ENCODE data around the gene HAGH.

Gene HAGH

GRCh38 chr16:1812732-1813163 is 13.9 kb downstream of the HAGH start:
- H2AFZ ChIP-seq (ENCODE audit: low read length) = no peak overlapping the region
- H4K20me1 ChIP-seq (ENCODE audit: insufficient read depth, low read length) = no peaks in the 10 kb centered on the region
- no peak overlapping the region for H3K4me2 ChIP-seq (ENCODE audit: low read depth, low read length)
- H3K4me1 ChIP-seq (ENCODE audit: low read length) = no peaks in the 10 kb centered on the region
- peaks cover 6% of the 10 kb centered on the region; the same call in 1 of the 2 replicates for H3K79me2 ChIP-seq (ENCODE audit: low read length)
- H3K27me3 ChIP-seq (replicated peaks; ENCODE audit: insufficient read depth, low read length) = no peaks in the 10 kb centered on the region
- DNase-seq = no peak
- no peak overlapping the region for H3K4me3 ChIP-seq (ENCODE audit: low read length)
- H3K9me2 ChIP-seq (replicated peaks; ENCODE audit: insufficient read depth, low read length) = no peaks in the 10 kb centered on the region
- H3K9ac ChIP-seq (ENCODE audit: low read length) = no peak overlapping the region
- H3K27ac ChIP-seq (ENCODE audit: low read length) = no peak overlapping the region
- TF ChIP-seq EZH2phosphoT487 (IDR thresholded peaks at IDR 0.05; ENCODE audit: low read length) (no peak), EZH2 (optimal IDR thresholded peaks at IDR 0.05; ENCODE audit: low read depth, low read length) (no peak), CTCF (IDR thresholded peaks at IDR 0.05; ENCODE audit: low read length) (no peak)
- no peaks in the 10 kb centered on the region for H3F3A ChIP-seq (ENCODE audit: insufficient read depth, low read length)
- no peaks in the 10 kb centered on the region for H3K9me3 ChIP-seq (replicated peaks; ENCODE audit: insufficient read depth, low read length)
- H3K36me3 ChIP-seq (replicated peaks; ENCODE audit: insufficient read depth, low read length) = no peaks in the 10 kb centered on the region

GRCh38 chr16:1810536-1810935 is 16.1 kb downstream of the HAGH start:
- Histone ChIP-seq H3K9me3 (replicated peaks; ENCODE audit: insufficient read depth, low read length) (no peaks in the 10 kb centered on the region), H3K27ac (ENCODE audit: low read length) (no peak overlapping the region), H3K9me2 (replicated peaks; ENCODE audit: insufficient read depth, low read length) (no peaks in the 10 kb centered on the region), H3K79me2 (ENCODE audit: low read length) (peaks cover 6% of the 10 kb centered on the region; the same call in 1 of the 2 replicates), H4K20me1 (ENCODE audit: insufficient read depth, low read length) (no peaks in the 10 kb centered on the region), H3K4me3 (ENCODE audit: low read length) (no peak overlapping the region), H3K4me2 (ENCODE audit: low read depth, low read length) (no peak overlapping the region), H3K9ac (ENCODE audit: low read length) (no peak overlapping the region), H3K27me3 (replicated peaks; ENCODE audit: insufficient read depth, low read length) (no peaks in the 10 kb centered on the region), H2AFZ (ENCODE audit: low read length) (no peak overlapping the region), H3K36me3 (replicated peaks; ENCODE audit: insufficient read depth, low read length) (no peaks in the 10 kb centered on the region), H3K4me1 (ENCODE audit: low read length) (no peaks in the 10 kb centered on the region), H3F3A (ENCODE audit: insufficient read depth, low read length) (no peaks in the 10 kb centered on the region)
- no peak for TF ChIP-seq EZH2 (optimal IDR thresholded peaks at IDR 0.05; ENCODE audit: low read depth, low read length)
- TF ChIP-seq EZH2phosphoT487 (IDR thresholded peaks at IDR 0.05; ENCODE audit: low read length) = no peak
- TF ChIP-seq CTCF (IDR thresholded peaks at IDR 0.05; ENCODE audit: low read length) = no peak
- DNase-seq = no peak

- no peaks in the 10 kb centered on the region for H3K4me1 ChIP-seq (ENCODE audit: low read length)
- H3K36me3 ChIP-seq (replicated peaks; ENCODE audit: insufficient read depth, low read length) = no peaks in the 10 kb centered on the region
- no peaks in the 10 kb centered on the region for H3K9me2 ChIP-seq (replicated peaks; ENCODE audit: insufficient read depth, low read length)
- H3K27me3 ChIP-seq (replicated peaks; ENCODE audit: insufficient read depth, low read length) = no peaks in the 10 kb centered on the region
- peaks cover 6% of the 10 kb centered on the region; the same call in 1 of the 2 replicates for H3K79me2 ChIP-seq (ENCODE audit: low read length)
- DNase-seq = no peak
- no peaks in the 10 kb centered on the region for H3K9me3 ChIP-seq (replicated peaks; ENCODE audit: insufficient read depth, low read length)
- no peaks in the 10 kb centered on the region for H3F3A ChIP-seq (ENCODE audit: insufficient read depth, low read length)
- TF ChIP-seq EZH2 (optimal IDR thresholded peaks at IDR 0.05; ENCODE audit: low read depth, low read length) (no peak), EZH2phosphoT487 (IDR thresholded peaks at IDR 0.05; ENCODE audit: low read length) (no peak), CTCF (IDR thresholded peaks at IDR 0.05; ENCODE audit: low read length) (no peak)
- no peak overlapping the region for H3K27ac ChIP-seq (ENCODE audit: low read length)
- H3K4me3 ChIP-seq (ENCODE audit: low read length) = no peak overlapping the region
- no peak overlapping the region for H3K9ac ChIP-seq (ENCODE audit: low read length)
- H2AFZ ChIP-seq (ENCODE audit: low read length) = no peak overlapping the region
- H3K4me2 ChIP-seq (ENCODE audit: low read depth, low read length) = no peak overlapping the region
- H4K20me1 ChIP-seq (ENCODE audit: insufficient read depth, low read length) = no peaks in the 10 kb centered on the region
These were observed 16.5 kb downstream of the HAGH start for GRCh38 chr16:1810106-1810505.
